ENCODE results near the gene ARPP21.

DNA sequence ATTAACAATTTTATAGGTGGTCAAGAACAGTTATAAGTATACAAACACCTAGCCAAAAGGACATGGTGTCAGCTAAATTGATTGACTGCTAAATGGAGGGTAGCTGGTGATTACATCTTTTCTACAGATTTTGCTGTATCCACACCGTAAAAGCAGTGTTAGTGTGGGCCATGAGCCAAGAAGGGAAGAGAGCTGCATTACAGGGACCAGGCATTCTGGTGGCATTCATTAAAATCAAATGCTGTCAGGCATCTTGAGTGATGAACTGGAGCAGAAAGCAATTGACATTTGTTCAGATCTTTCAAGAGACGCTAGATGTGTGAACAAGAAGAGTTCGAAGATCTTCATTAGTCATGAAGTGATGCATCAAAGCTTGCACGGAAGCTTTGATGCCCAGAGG, 177.9 kb downstream of the ARPP21 start:
- no peak for TF ChIP-seq POLR2A (IDR thresholded peaks at IDR 0.05)
- TF ChIP-seq, protein P1, sequence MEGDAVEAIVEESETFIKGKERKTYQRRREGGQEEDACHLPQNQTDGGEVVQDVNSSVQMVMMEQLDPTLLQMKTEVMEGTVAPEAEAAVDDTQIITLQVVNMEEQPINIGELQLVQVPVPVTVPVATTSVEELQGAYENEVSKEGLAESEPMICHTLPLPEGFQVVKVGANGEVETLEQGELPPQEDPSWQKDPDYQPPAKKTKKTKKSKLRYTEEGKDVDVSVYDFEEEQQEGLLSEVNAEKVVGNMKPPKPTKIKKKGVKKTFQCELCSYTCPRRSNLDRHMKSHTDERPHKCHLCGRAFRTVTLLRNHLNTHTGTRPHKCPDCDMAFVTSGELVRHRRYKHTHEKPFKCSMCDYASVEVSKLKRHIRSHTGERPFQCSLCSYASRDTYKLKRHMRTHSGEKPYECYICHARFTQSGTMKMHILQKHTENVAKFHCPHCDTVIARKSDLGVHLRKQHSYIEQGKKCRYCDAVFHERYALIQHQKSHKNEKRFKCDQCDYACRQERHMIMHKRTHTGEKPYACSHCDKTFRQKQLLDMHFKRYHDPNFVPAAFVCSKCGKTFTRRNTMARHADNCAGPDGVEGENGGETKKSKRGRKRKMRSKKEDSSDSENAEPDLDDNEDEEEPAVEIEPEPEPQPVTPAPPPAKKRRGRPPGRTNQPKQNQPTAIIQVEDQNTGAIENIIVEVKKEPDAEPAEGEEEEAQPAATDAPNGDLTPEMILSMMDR (IDR thresholded peaks at IDR 0.05) = no peak

Data from esophagus squamous epithelium (tissue), 4 donors.